HUES48 (cell line): Measurements from ENCODE around the gene DIP2C.
"Not testable (repeated sequence)": the region's sequence is repeated elsewhere in the genome, so short reads cannot be mapped to it uniquely, and the experiment has no call there.

Experiments used
- H3K27ac ChIP-seq: one replicate; pipeline ENCODE4 v1.7.0; 2013; ENCODE audit warnings: low read depth, low read length, inconsistent platforms
- H3K27me3 ChIP-seq: 2 replicates; pipeline ENCODE4 v1.6.1; 2013; ENCODE audit warnings: mild to moderate bottlenecking, low read length; ENCODE audit not compliant: control insufficient read depth, insufficient read depth
- H3K36me3 ChIP-seq: 2 replicates; pipeline ENCODE4 v1.6.1; 2013; ENCODE audit warnings: low read length; ENCODE audit not compliant: control insufficient read depth, insufficient read depth
- H3K4me1 ChIP-seq: 2 replicates; pipeline ENCODE4 v1.6.1; 2013; ENCODE audit warnings: mild to moderate bottlenecking, low read length; ENCODE audit not compliant: control insufficient read depth, insufficient read depth
- H3K4me3 ChIP-seq: 2 replicates; pipeline ENCODE4 v1.5.1; 2013; ENCODE audit warnings: mild to moderate bottlenecking, low read depth, low read length
- H3K9ac ChIP-seq: 2 replicates; pipeline ENCODE4 v1.6.1; 2013; ENCODE audit warnings: mild to moderate bottlenecking, low read depth, low read length, moderate library complexity
- H3K9me3 ChIP-seq: 2 replicates; pipeline ENCODE4 v1.6.1; 2013; ENCODE audit warnings: low read length; ENCODE audit not compliant: control insufficient read depth, insufficient read depth

DIP2C gene

GRCh38 chr10:660413-660969, 29.0 kb downstream of the DIP2C start:
- Histone ChIP-seq H3K27ac (no peak overlapping the region), H3K4me3 (no peak overlapping the region), H3K9me3 (no peaks in the 10 kb centered on the region), H3K27me3 (no peaks in the 10 kb centered on the region), H3K9ac (no peak overlapping the region), H3K4me1 (no peaks in the 10 kb centered on the region), H3K36me3 (no peaks in the 10 kb centered on the region)

DNA sequence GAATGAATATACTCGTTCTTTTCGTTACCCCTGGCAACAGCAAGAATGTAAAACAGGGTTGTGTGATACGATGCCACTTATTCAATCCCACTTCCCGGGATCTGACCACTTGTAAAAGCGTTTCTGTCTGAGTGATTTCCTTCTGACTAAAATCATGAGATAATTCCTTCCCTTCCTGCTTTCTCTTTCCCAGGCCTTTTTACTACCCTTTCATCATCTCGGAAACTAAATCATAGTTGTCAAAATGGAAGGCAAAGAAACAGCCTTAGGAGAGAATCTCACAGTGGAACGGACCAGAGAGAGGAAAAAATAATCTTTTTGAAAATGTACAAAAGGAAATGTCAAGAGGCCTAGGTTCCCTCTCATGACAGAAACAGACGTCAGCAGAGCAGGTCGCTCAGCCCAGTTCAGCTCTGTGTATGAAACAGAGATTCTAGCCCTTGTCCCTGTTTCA, 29.8 kb downstream of the DIP2C start:
- Histone ChIP-seq H3K27me3 (no peaks in the 10 kb centered on the region), H3K4me3 (no peak overlapping the region), H3K4me1 (no peaks in the 10 kb centered on the region), H3K9ac (no peak overlapping the region), H3K9me3 (no peaks in the 10 kb centered on the region), H3K36me3 (no peaks in the 10 kb centered on the region), H3K27ac (no peak overlapping the region)

DNA sequence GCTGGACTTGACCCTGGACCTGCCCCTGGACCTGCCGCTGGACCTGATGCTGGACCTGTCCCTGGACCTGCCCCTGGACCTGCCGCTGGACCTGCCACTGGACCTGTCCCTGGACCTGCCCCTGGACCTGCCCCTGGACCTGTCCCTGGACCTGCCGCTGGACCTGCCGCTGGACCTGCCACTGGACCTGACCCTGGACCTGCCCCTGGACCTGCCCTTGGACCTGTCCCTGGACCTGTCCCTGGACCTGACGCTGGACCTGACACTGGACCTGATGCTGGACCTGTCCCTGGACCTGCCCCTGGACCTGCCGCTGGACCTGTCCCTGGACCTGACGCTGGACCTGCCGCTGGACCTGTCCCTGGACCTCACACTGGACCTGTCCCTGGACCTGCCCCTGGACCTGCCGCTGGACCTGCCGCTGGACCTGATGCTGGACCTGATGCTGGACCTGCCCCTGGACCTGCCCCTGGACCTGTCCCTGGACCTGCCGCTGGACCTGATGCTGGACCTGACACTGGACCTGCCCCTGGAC, 31.6 kb downstream of the DIP2C start:
- H3K4me3 ChIP-seq, H3K36me3 ChIP-seq, H3K4me1 ChIP-seq, H3K27me3 ChIP-seq, H3K9me3 ChIP-seq, H3K9ac ChIP-seq, H3K27ac ChIP-seq: not testable (repeated sequence)

DNA sequence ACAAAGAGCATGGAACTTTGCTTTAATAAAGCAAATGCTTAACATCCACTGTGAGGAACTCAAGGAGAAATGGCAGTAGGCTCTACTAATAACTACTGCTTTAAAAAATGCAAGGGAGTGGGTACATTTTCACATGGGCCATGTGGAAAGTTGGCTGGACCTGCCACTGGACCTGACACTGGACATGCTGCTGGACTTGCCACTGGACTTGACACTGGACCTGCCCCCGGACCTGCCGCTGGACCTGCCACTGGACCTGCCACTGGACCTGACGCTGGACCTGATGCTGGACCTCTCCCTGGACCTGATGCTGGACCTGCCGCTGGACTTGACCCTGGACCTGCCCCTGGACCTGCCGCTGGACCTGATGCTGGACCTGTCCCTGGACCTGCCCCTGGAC, 32.6 kb downstream of the DIP2C start:
- H3K36me3 ChIP-seq: no peaks in the 10 kb centered on the region
- no peak overlapping the region for H3K27ac ChIP-seq
- no peak overlapping the region for H3K9ac ChIP-seq
- H3K4me1 ChIP-seq: no peaks in the 10 kb centered on the region
- no peaks in the 10 kb centered on the region for H3K9me3 ChIP-seq
- H3K4me3 ChIP-seq: no peak overlapping the region
- H3K27me3 ChIP-seq: no peaks in the 10 kb centered on the region

GRCh38 chr10:655184-655583, 34.3 kb downstream of the DIP2C start:
- no peaks in the 10 kb centered on the region for H3K4me1 ChIP-seq
- H3K9ac ChIP-seq: no peak overlapping the region
- H3K27ac ChIP-seq: no peak overlapping the region
- H3K27me3 ChIP-seq: no peaks in the 10 kb centered on the region
- H3K4me3 ChIP-seq: no peak overlapping the region
- no peaks in the 10 kb centered on the region for H3K9me3 ChIP-seq
- H3K36me3 ChIP-seq: no peaks in the 10 kb centered on the region

- Histone ChIP-seq H3K4me1 (no peaks in the 10 kb centered on the region), H3K27ac (no peak overlapping the region), H3K36me3 (no peaks in the 10 kb centered on the region), H3K4me3 (no peak overlapping the region), H3K9ac (no peak overlapping the region), H3K9me3 (no peaks in the 10 kb centered on the region), H3K27me3 (no peaks in the 10 kb centered on the region)
Measured at GRCh38 chr10:654647-654996, 34.8 kb downstream of the DIP2C start.

- no peaks in the 10 kb centered on the region for H3K27me3 ChIP-seq
- no peak overlapping the region for H3K4me3 ChIP-seq
- H3K36me3 ChIP-seq: no peaks in the 10 kb centered on the region
- no peak overlapping the region for H3K27ac ChIP-seq
- H3K9ac ChIP-seq: no peak overlapping the region
- no peaks in the 10 kb centered on the region for H3K9me3 ChIP-seq
- H3K4me1 ChIP-seq: no peaks in the 10 kb centered on the region
Measured at GRCh38 chr10:653991-654646, 35.3 kb downstream of the DIP2C start.

- not testable (repeated sequence) for H3K4me3 ChIP-seq, H3K9ac ChIP-seq, H3K27ac ChIP-seq, H3K27me3 ChIP-seq, H3K36me3 ChIP-seq, H3K4me1 ChIP-seq, H3K9me3 ChIP-seq
Measured at GRCh38 chr10:652832-653459, 36.5 kb downstream of the DIP2C start.

DNA sequence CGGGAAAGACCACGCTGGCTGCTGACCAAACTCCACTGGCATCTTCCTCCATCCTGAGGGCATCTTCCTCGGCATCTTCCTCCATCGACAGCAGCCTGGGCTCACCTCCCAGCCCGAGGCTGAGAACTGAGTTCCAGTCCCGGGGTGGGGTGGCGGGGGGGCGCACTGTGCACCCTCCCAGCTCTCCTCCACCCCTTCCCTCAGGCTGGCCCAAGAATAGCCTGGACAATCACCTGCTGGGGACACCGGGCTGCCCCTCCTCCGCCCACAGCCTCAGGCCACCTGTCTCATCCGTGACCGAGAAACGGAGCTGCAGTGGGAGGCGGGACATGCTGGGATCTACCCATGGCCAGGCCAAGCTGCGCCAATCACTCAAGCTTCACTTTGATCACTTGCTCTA, 37.2 kb downstream of the DIP2C start:
- Histone ChIP-seq H3K27me3 (no peaks in the 10 kb centered on the region), H3K4me3 (no peak overlapping the region), H3K4me1 (no peaks in the 10 kb centered on the region), H3K9ac (no peak overlapping the region), H3K36me3 (no peaks in the 10 kb centered on the region), H3K9me3 (no peaks in the 10 kb centered on the region), H3K27ac (no peak overlapping the region)

- H3K4me1 ChIP-seq: no peaks in the 10 kb centered on the region
- H3K27ac ChIP-seq: no peak overlapping the region
- H3K27me3 ChIP-seq: no peaks in the 10 kb centered on the region
- no peaks in the 10 kb centered on the region for H3K36me3 ChIP-seq
- no peak overlapping the region for H3K9ac ChIP-seq
- H3K4me3 ChIP-seq: no peak overlapping the region
- no peaks in the 10 kb centered on the region for H3K9me3 ChIP-seq
Measured at GRCh38 chr10:651692-652091, 37.8 kb downstream of the DIP2C start.

- Histone ChIP-seq H3K27me3 (no peaks in the 10 kb centered on the region), H3K9me3 (no peaks in the 10 kb centered on the region), H3K36me3 (no peaks in the 10 kb centered on the region), H3K27ac (no peak overlapping the region), H3K9ac (no peak overlapping the region), H3K4me1 (no peaks in the 10 kb centered on the region), H3K4me3 (no peak overlapping the region)
Measured at GRCh38 chr10:650886-651615, 38.4 kb downstream of the DIP2C start.
